Spleen (tissue), 11 donors: ENCODE measurements around the gene GAB2. TPM values are rescaled to one million over a fixed set of nuclear protein-coding genes. Genes with fewer than 3 reads are reported as not detected.

ENCODE experiments used
- DNase-seq: peaks from one replicate; pipeline ENCODE4 v3.0.0-alpha.2; 2020
- H3K27ac ChIP-seq, 8 donors: fragments of 200-600 bp; sonication (generic) in 7 of 8; 1 replicate in 4 of 8; 2 replicates in 4 of 8; pipeline versions ENCODE4 v1.5.0 to v1.8.0; 2016 to 2021; ENCODE audit warnings: inconsistent platforms in 4 of 8, mild to moderate bottlenecking in 4 of 8, moderate library complexity in 1 of 8
- H3K27me3 ChIP-seq, 7 donors: fragments of 200-600 bp; sonication (generic) in 6 of 7; replicated peaks in 1 of 7; 1 replicate in 4 of 7; 2 replicates in 3 of 7; pipeline versions ENCODE4 v1.5.0 to v1.8.0; 2016 to 2021; ENCODE audit warnings: inconsistent platforms in 3 of 7, mild to moderate bottlenecking in 1 of 7
- H3K36me3 ChIP-seq, 6 donors: fragments of 200-600 bp; sonication (generic) in 5 of 6; 1 replicate in 4 of 6; 2 replicates in 2 of 6; pipeline versions ENCODE4 v1.5.0 to v1.8.0; 2016 to 2021; ENCODE audit warnings: inconsistent platforms in 2 of 6
- H3K4me1 ChIP-seq, 6 donors: fragments of 200-600 bp; sonication (generic) in 5 of 6; 1 replicate in 3 of 6; 2 replicates in 3 of 6; pipeline versions ENCODE4 v1.5.0 to v1.8.0; 2016 to 2021; ENCODE audit warnings: inconsistent platforms in 3 of 6
- H3K4me3 ChIP-seq, 8 donors: fragments of 200-600 bp; sonication (generic) in 7 of 8; 1 replicate in 4 of 8; 2 replicates in 4 of 8; pipeline versions ENCODE4 v1.5.0 to v1.8.0; 2016 to 2021; ENCODE audit warnings: inconsistent platforms in 4 of 8, mild to moderate bottlenecking in 4 of 8, moderate library complexity in 2 of 8
- H3K9me3 ChIP-seq, 8 donors: fragments of 200-600 bp; sonication (generic) in 7 of 8; 1 replicate in 4 of 8; 2 replicates in 4 of 8; pipeline versions ENCODE4 v1.5.0 to v1.8.0; 2016 to 2021; ENCODE audit warnings: inconsistent platforms in 4 of 8
- CTCF ChIP-seq, 11 experiments: fragments of 200-600 bp in 7 of 11; fragments of 450-650 bp in 4 of 11; sonication (generic) in 4 of 11; IDR thresholded peaks in 8 of 11; conservative IDR thresholded peaks in 3 of 11; 1 replicate in 7 of 11; 2 replicates in 4 of 11; pipeline versions ENCODE4 v1.4.0 to v1.8.0; 2016 to 2021; ENCODE audit warnings: antibody characterized with exemption in 11 of 11, inconsistent platforms in 4 of 11, mild to moderate bottlenecking in 1 of 11
- POLR2A ChIP-seq, 3 donors: fragments of 450-650 bp; IDR thresholded peaks; one replicate each; pipeline ENCODE4 v1.5.1; 2017; ENCODE audit warnings: antibody characterized with exemption in 3 of 3, mild to moderate bottlenecking in 1 of 3
- POLR2AphosphoS5 ChIP-seq, 3 donors: sonication (generic); formaldehyde crosslinking; IDR thresholded peaks; one replicate each; pipeline ENCODE4 v1.5.1; 2017; ENCODE audit warnings: antibody characterized with exemption in 3 of 3
- WGBS, 5 donors: extraction: QIAGEN DNeasy Blood & Tissue Kit in 3 of 5; methylation state at CpG; one replicate each; pipeline versions ENCODE4 v1.1.5 to v1.1.7; 2013 to 2018; 5-methylcytosine and 5-hydroxymethylcytosine counted together
- intact Hi-C: fragments of 100-400 bp; cut with DNase I; formaldehyde crosslinking; loops from one replicate; pipeline ENCODE4 v1.15.0; 2023; ENCODE audit warnings: low total_unique reads
- polyA plus RNA-seq, 3 donors: library from polyadenylated mRNA; stranded (reverse); fragments of 200-250 nt; gene quantifications; one replicate each; pipeline ENCODE4 v1.2.1, GENCODE V29; 2013
- total RNA-seq, 7 donors: library from RNA; depleted of rRNA in 3 of 7; stranded (reverse); fragments of >200 nt in 3 of 7; fragmentation: NEBNext Ultra II Directional in 4 of 7; extraction: Animal tissue kit (Norgen Biotek cat#: 25700) in 4 of 7; gene quantifications; one replicate each; pipeline versions ENCODE4 v1.1.0 to v1.2.1, GENCODE V29; 2016 to 2021
- donor health status: healthy with polysubstance abuse.
- donor health status: DM: no; HTN: no; CAD: no; lungs with moderate emphysema.
- donor health status: DM: no; HTN: no; CAD: no.
- donor health status: Bipolar disorder and iron deficiency.
- donor health status: healthy.
- donor health status: DM: no; HTN: no; CAD: no.
- donor health status: DM: yes; HTN: yes; CAD: no.

The GAB2 gene
- total and polyA plus RNA-seq, 10 donors, result 2.3 to 57.7 (median 47.0) TPM

GRCh38 chr11:78420255-78420764, 2.7 kb upstream of the GAB2 start:
- intact Hi-C loops, result no loop called here
- peak; percentile 82 for DNase-seq
- TF ChIP-seq CTCF (IDR thresholded peaks at IDR 0.05 in 8 of 11, conservative IDR thresholded peaks at IDR 0.05 in 3 of 11) (peak; percentile 27 to 86 (median 75)), POLR2AphosphoS5 (IDR thresholded peaks at IDR 0.05) (peak in 1 of 3 donors; percentile 3), POLR2A (IDR thresholded peaks at IDR 0.05) (no peak)
- WGBS, 5 donors, result 4 to 10% (median 7%) methylated on average over 9 of the region's 9 CpGs
- Histone ChIP-seq H3K27me3 (no peaks in the 10 kb centered on the region), H3K4me1 (peaks cover 6 to 73% (median 52%) of the 10 kb centered on the region in 6 donors), H3K4me3 (peak overlapping the region in 2 of 8 donors; percentile 17 to 46), H3K9me3 (no peaks in the 10 kb centered on the region), H3K27ac (peak overlapping the region in 7 of 8 donors; percentile 30 to 100 (median 98)), H3K36me3 (no peaks in the 10 kb centered on the region)

DNA sequence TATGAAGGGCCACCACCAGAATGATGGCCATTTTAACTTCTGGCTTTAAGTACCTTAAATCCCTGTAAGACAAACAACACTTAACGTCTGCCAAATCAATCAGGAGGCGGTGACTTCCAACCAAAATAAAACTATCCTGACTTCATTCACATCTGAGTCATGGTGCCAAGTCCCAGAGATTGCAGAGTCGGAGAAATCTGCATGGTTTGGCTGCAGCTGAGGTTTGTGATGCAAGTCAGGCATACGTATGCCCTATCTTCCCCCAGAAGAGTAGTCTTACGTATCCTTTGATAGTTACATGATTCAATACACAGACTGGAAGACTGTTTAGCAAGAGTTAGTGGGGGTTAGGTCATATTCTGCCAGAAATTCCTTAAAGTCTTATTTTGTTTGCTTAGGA, 1.7 kb upstream of the GAB2 start:
- Histone ChIP-seq H3K9me3 (no peaks in the 10 kb centered on the region), H3K27ac (peak overlapping the region in 5 of 8 donors; percentile 62 to 100 (median 98)), H3K36me3 (no peaks in the 10 kb centered on the region), H3K27me3 (no peaks in the 10 kb centered on the region), H3K4me3 (peak overlapping the region in 1 of 8 donors; percentile 76), H3K4me1 (peaks cover 6 to 73% (median 56%) of the 10 kb centered on the region in 6 donors)
- no peak for TF ChIP-seq CTCF (IDR thresholded peaks at IDR 0.05 in 8 of 11, conservative IDR thresholded peaks at IDR 0.05 in 3 of 11)
- TF ChIP-seq POLR2A (IDR thresholded peaks at IDR 0.05), result no peak
- peak in 1 of 3 donors; percentile 77 for TF ChIP-seq POLR2AphosphoS5 (IDR thresholded peaks at IDR 0.05)
- no peak for DNase-seq
- intact Hi-C loops, result loop anchor here (5.0 kb wide), 1 partner anchor 143 kb away; no protein-coding TSS in a partner anchor
- WGBS, 5 donors, result 49 to 72% (median 65%) methylated on average over 5 of the region's 5 CpGs

DNA sequence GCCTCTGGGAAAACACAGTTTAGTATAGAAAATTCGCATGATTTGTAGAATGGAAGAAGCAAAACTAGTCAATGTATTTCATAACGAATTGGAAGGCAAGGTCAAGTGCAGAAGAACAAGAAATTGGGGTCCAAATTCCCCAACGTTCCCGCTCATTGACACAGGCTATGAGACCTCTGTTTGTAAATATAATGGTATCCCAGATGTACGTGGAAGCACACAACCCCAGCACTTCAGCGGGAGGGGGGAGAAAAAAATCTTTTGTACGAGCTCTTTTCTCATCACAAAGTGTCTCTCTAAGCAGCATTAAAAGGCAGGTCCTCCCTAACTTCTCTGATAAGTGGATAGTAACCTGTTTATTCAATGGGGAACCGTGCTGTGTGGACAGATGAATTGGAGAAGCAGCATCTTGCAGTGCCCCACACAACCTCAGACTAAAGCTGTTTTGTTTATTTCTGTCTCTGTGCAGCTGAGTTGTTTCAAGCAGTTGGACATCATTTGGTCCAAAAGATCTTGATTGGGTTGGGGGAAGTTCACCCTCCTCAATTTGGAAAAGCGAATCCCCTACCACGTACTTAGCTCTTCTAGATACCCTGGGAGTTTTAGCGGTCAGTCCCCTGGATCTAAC, 1.1 kb upstream of the GAB2 start:
- H3K9me3 ChIP-seq, result no peaks in the 10 kb centered on the region
- TF ChIP-seq POLR2AphosphoS5 (IDR thresholded peaks at IDR 0.05), result no peak
- no peak for TF ChIP-seq POLR2A (IDR thresholded peaks at IDR 0.05)
- TF ChIP-seq CTCF (IDR thresholded peaks at IDR 0.05 in 8 of 11, conservative IDR thresholded peaks at IDR 0.05 in 3 of 11), result peak in 1 of 11 experiments; percentile 9
- DNase-seq, result no peak
- intact Hi-C loops, result loop anchor here (5.0 kb wide), 1 partner anchor 144 kb away; no protein-coding TSS in a partner anchor
- no peaks in the 10 kb centered on the region for H3K27me3 ChIP-seq
- peak overlapping the region in 7 of 8 donors; percentile 45 to 81 (median 70) for H3K4me3 ChIP-seq
- no peaks in the 10 kb centered on the region for H3K36me3 ChIP-seq
- 43 to 51% (median 51%) methylated on average over 11 of the region's 11 CpGs for WGBS, 5 donors
- peak overlapping the region in 6 of 8 donors; percentile 97 to 100 (median 98) for H3K27ac ChIP-seq
- H3K4me1 ChIP-seq, result peaks cover 7 to 73% (median 57%) of the 10 kb centered on the region in 6 donors
